GM18498 (cell line): ENCODE results near the gene MALL.
"Not testable (repeated sequence)": the region's sequence is repeated elsewhere in the genome, so short reads cannot be mapped to it uniquely, and the experiment has no call there.

Experiments used
- ATAC-seq: cut with Tn5 transposase; IDR thresholded peaks from one replicate; pipeline ENCODE4 v1.9.1; 2021; ENCODE audit warnings: mild to moderate bottlenecking, moderate library complexity; ENCODE audit not compliant: unreplicated experiment

The MALL gene

DNA sequence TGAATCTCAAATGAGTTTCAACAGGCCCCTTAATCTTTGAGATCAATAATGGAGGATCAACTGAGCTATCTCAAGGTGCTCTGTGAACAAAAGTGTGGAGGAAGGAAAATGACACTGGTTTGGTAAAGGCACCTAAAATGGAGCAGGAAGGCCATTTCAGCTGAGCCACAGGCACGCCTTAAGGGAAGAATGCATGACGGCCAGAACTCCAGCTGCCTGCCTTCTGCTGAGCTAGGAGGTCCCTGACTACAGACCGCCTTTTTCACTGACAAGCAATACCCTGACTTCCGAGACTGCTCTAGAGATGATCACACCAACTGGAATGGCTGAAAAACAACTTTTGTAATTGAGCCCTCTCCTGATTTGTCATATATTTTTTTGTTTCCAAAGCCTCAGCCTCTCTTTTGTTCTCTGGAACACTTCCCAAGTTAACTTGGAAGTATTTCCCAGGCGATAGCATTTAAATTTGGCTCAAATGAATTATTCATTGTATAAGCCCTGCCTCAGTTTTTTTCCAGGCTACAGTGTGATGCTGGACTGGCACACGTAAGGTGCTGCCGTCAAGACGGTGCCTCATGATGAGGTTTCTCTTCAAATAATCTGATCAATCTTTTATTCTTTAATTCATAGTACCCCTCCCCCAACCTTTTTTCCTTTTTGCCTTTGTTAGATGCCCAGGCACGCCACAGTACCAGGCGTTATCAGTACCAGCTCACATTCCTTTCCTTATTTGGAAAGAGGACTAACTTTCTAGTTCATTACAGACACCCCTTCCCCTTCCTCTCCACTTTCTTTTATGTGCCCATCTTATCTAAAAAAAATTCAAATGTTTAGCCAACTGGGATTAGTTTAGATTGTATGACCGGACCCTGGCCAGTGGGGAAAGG is 60.9 kb downstream of the MALL start:
- ATAC-seq, result not testable (repeated sequence)

DNA sequence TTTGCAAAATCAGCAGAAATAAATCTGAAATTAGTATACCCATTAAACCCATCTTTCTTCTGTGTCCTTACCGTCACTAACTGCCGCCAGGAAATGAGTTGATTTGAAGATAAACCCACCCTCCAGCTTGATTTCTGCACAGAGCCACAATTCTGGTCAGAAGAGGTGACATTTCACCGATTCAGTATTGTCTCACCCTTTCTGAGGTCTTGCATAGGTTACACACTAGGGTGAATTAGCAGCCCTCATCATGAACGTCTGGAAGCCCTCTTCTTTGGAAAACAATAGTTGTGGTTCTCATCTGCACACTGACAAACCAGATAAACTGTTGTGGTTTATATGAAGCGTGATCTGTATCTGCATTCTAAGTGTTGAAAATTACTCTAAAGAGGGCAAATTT is 61.9 kb downstream of the MALL start:
- ATAC-seq, result not testable (repeated sequence)

DNA sequence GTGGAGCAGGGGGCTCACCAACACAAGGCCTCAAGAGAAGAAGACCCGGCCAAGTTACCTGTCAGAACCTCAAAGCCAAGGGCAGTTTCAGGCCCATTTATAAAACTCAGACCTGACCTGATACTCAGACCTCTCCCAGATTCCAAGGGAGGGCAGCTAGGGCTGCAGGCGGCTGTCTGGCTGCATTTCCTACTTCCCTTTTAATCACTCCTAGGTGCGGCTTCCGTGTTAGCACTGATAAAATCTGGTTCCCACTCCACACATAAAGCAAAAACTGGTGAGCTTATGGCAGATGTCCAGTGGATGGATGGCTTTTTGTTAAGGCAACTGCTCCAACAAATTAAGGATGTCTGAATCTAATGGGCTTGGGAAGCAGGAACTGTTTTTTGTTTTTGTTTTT is 63.5 kb downstream of the MALL start:
- ATAC-seq, result not testable (repeated sequence)

DNA sequence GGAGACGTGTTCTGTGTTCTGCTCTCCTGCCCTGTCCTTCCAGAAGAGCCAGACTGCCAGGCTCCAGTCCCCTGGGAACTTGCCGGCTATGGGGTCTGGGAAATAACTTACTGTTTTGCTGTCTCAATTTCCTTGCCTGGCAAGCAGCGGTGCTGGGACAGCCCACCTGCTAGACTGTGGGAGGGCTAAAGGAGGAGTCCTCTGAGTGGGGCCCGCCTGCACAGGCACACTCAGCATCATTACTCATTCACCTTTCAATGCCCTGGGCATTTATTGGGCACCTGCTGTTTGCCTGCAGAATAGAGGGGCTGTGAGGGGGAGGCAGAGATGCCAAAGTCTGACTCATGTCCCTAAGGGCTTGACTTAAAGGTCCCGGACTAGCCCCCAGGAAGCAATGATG is 65.4 kb downstream of the MALL start:
- ATAC-seq, result not testable (repeated sequence)

DNA sequence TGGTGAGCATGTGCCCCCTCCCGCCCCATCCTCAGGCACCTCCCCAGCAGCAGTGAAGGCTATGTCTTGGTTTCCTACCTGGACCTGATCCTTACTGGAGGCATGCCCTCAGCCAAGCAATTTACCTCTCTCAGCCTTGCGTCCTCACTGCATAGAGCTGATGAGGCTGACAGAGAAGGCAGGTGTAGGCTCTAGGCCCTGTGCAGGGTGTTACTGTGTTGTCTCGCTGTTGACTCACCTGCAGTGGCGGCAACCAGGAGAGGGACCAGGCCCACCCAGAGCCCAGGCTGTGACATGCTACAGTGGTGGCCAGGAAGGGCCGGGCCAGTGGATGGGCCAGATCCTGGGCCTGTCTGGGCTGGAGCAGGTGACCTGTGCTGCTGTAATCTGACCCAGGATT is 65.9 kb downstream of the MALL start:
- ATAC-seq, result not testable (repeated sequence)

DNA sequence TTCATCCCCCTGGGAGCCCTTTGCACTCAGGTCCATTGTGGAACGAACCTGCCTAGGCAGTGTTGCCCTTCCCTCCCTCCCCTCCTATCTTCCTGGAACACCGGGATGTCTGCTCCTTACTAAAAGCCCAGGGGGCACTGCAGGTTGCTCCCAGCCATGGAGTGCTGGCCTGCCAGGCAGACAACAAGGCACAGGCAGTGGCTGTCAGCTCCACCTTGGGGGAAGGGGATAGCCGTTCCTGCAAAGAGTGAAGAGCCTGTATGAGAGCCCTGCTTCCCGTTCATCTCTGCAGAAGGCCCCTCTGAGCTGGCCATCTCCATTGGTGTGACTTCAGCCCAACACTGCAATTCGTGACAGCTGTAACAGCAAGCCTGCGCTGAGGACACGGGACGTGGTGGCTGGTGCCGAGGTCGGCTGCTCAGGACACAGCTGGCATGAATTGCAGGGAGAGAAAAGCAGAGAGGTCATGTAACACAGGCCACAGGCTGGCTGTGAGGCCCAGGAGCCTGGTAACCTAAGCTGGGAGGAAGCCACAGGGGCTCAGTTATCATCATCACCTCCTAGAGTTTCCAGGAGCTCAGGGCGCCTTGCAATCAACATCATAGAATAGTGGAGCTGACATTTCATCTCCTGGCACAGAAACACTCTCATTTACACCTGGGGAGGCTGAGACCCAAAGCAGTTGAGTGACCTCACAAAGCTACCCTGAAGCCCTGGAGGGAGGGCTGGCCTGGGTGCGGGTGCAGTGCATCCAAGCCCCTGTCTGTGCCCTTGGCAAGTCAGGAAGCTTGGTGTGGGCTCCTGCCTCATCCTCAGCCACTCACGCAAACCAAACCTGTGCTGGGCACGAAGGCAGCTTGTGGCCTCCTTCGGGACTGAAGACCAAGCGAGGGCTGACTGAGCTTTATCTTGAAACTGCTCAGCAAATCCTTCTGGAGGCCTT is 67.1 kb downstream of the MALL start:
- ATAC-seq, result not testable (repeated sequence)

DNA sequence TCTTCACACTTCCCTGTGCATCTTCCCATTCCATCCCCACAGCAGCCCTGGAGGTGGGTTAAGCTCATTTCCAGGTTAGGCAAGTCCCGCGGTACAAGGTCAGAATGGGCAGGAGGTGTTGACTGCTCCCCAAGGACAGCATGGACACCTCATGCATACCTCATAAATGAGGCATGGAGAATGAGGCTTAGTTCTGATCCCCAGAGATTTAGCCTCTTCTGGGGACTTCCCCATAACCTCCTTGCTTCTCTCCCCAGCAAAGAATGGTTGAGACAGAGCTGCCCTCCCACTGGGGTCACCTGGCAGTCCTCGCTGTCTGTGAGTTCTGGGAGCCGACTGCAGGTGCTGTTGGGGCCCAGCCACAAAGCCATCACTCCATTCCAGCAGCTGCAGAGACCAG is 68.4 kb downstream of the MALL start:
- ATAC-seq, result not testable (repeated sequence)

DNA sequence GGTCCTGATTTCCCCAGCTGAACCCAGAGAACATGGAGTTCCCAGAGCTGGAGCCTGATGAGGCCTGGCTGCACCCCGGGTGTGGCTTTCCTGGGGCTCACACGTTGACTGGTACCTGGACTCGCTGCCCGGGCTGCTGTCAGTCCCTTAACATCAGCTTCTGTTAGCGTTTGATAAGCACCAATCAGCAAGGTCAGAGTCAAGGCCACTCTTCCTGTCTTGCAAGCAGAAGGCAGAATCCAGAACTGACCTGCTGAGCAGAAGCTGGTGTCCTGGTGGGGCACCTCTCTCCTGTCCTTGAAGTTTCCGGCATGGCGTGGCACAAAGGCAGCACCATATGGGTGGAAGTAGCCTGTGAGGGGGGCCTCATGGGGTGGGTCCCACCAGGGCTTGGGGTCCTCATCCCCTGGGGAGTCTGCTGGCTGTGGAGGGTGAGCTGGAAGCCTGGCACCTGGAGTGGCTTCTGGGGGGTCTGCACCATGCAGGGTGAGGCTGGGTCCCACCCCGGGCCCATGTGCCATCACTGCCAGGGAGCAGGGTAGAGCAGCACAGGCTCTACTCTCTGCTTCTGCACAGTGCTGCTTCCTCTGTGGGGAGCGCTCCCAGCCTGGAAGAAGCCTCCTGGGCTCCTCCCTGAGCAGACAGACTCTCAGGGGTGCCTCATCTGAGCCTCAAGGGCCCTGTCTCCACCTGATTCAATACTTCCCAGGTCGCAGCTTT is 73.5 kb downstream of the MALL start:
- not testable (repeated sequence) for ATAC-seq

DNA sequence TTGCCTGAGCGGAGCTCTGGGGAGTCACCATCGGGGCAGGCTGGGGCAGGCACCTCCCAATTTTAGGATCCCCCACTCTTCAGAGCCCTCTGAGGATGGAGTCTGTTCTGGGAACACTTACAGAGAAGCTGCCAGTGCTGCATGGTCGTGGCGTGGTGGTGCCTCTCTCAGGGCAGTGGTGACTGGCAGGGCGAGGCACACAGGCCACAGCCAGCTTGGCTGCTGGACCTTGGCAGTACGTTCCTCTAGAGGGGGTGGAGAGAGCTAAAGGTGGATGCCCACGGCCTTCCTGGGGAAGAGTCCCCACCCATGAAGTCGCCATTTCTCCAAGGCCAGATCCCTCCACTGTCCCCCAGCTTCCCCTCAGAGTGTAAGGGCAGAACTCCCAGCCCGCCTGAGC is 78.3 kb downstream of the MALL start:
- not testable (repeated sequence) for ATAC-seq

DNA sequence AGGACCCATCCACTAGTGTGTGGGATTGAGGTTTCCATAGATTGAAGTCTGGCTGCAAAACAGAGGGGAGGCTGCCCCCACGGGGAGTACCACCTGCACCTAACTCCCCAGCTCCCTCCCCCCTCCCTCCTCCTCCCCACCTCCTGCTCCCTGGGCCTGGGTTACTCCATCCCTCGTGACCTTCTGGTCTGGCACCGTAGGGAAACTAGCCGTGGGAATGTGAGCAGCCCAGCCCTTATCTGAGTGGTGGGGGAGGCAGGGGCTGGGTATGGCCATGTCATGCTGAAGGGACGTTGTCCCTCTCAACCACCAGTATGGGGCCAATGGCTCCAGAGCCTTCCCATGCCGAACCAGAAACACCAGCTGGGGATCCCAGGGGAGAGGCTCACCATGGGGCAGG is 80.2 kb downstream of the MALL start:
- ATAC-seq, result not testable (repeated sequence)

DNA sequence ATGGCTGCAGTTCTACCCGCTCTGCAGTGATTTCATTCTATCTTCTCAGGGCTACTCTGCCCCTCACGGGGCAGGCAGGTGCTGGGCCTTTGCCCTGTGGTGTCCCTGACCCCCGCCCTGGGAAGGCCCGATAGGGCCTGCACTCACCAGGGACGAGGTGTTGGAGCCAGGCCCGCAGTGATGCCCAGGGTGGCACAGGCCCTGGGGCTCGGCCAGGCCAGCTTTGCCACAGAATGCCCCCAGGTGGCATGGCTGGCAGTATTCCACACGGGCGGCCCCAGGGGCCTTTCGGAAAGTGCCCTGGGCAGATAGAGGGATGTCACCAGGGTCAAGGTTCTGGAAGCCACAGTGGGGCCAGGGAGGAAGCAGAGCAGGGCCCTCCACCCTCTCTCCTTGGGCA is 80.7 kb downstream of the MALL start:
- not testable (repeated sequence) for ATAC-seq
